GM12892 (cell line): ENCODE results near the gene STOM.
"Not testable (repeated sequence)": the region's sequence is repeated elsewhere in the genome, so short reads cannot be mapped to it uniquely, and the experiment has no call there.

ENCODE experiments used
- POLR2A ChIP-seq: IDR thresholded peaks from 2 replicates; pipeline ENCODE4 v1.6.1; 2011; ENCODE audit warnings: low read depth, low read length, control low read depth
- POLR2AphosphoS5 ChIP-seq: IDR thresholded peaks from 2 replicates; pipeline ENCODE4 v1.6.1; 2011; ENCODE audit warnings: low read depth, low read length, control low read depth
- TAF1 ChIP-seq: IDR thresholded peaks from 2 replicates; pipeline ENCODE4 v1.6.1; 2011; ENCODE audit warnings: low read depth, mild to moderate bottlenecking, control low read depth, low read length, borderline replicate concordance

DNA sequence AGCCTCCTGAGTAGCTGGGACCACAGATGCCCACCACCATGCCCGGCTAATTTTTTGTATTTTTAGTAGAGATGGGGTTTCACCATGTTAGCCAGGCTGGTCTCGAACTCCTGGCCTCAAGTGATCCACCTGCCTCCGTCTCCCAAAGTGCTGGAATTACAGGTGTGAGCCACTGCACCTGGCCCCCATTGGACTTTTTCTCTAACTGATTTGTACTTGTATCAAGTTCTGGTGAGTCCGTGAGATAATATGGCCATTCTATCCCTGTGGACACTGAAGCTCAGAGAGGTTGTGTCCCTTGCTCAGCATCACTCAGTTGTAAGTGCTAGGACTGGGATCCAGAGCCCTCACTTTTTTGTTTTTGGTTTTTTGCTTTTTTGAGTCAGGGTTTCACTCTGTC is 78.5 kb downstream of the STOM start:
- TF ChIP-seq TAF1, POLR2AphosphoS5, POLR2A: not testable (repeated sequence)
